ENCODE measurements around the gene MED23.

Gene MED23

DNA sequence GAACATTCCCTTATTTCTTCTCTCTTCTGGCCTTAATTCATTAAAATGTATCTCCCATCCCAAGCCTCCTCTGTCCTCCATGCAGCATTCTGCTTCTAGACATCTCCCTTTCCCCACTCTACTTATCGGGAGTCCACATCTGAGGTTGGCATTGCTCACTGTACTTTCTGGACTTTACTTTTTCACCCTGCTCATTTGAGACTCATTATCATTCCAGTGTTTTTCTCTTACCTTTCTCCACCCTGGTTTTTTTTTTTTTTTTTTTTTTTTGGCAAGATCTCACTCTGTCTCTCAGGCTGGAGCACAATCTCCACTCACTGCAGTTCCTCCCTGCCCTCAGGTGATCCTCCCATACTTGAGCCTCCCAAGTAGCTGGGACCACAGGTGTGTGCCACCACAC is 13.5 kb upstream of the MED23 start:
- TF ChIP-seq, protein P1, sequence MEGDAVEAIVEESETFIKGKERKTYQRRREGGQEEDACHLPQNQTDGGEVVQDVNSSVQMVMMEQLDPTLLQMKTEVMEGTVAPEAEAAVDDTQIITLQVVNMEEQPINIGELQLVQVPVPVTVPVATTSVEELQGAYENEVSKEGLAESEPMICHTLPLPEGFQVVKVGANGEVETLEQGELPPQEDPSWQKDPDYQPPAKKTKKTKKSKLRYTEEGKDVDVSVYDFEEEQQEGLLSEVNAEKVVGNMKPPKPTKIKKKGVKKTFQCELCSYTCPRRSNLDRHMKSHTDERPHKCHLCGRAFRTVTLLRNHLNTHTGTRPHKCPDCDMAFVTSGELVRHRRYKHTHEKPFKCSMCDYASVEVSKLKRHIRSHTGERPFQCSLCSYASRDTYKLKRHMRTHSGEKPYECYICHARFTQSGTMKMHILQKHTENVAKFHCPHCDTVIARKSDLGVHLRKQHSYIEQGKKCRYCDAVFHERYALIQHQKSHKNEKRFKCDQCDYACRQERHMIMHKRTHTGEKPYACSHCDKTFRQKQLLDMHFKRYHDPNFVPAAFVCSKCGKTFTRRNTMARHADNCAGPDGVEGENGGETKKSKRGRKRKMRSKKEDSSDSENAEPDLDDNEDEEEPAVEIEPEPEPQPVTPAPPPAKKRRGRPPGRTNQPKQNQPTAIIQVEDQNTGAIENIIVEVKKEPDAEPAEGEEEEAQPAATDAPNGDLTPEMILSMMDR (conservative IDR thresholded peaks at IDR 0.05; ENCODE audit: low read depth, low read length), result no peak
- H3K4me3 ChIP-seq (ENCODE audit: low read length), result no peak overlapping the region
- no peak for DNase-seq (ENCODE audit: low read depth)

DNA sequence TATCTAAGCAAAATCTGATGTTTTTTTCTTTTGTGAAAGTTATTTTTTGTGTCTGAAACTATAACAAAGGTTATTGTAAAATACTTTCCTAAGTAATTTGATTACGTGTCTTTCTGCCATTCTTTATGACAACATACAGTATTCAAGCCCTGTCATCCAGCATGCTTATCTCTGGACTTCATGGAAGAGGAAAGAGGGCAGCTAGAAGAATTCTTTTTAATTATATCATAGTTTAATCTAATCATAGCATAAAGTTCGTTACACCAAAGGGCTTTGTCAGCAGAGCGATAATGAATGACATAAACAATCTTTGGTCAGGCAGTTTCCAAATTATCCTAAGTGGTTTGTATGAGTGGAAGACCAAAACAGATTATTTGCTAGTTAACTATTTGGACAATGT is 12.5 kb upstream of the MED23 start:
- H3K4me3 ChIP-seq (ENCODE audit: low read length), result no peak overlapping the region
- TF ChIP-seq, protein P1 (conservative IDR thresholded peaks at IDR 0.05; ENCODE audit: low read depth, low read length), result no peak
- DNase-seq (ENCODE audit: low read depth), result no peak

DNA sequence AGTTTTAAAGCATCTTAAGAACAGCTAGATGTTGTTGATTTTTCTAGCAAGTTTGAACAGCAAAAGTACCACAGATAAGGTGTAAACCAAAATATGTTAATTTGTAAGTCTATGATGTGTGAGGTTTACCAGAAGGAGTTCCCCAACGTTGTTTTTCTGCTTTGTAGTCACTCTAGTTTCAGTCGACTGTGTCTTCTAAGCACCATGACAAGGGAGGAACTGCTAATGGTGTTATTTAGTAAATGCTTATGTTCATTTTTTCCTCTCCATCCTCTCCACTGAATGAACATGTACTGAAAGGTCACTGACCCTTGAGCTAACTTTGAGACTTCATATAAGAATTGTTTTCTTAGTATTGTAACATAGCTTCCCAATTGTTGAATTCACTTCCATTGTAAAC is 12.1 kb upstream of the MED23 start:
- no peak for DNase-seq (ENCODE audit: low read depth)
- no peak overlapping the region for H3K4me3 ChIP-seq (ENCODE audit: low read length)
- TF ChIP-seq, protein P1 (conservative IDR thresholded peaks at IDR 0.05; ENCODE audit: low read depth, low read length), result no peak

DNA sequence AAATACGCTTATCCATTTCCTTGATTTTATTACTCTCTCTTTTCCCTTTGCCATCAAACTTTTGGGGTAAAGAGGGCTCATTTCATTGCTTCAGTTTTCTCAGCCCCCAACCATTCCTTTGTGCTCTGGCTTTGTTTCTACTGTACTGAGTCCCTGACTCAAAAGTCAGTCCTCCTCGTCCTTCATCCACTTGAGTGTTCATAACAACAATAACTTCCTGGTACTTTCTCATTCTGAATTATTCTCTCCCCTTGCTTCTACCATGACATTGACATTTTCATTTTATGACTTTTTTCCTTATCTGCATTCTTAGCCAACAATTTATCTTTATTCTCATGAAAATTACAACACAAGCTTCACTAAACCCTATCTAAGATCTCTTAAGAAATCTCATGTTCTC is 10.0 kb upstream of the MED23 start:
- TF ChIP-seq, protein P1 (conservative IDR thresholded peaks at IDR 0.05; ENCODE audit: low read depth, low read length), result no peak
- no peak overlapping the region for H3K4me3 ChIP-seq (ENCODE audit: low read length)
- DNase-seq (ENCODE audit: low read depth), result no peak

DNA sequence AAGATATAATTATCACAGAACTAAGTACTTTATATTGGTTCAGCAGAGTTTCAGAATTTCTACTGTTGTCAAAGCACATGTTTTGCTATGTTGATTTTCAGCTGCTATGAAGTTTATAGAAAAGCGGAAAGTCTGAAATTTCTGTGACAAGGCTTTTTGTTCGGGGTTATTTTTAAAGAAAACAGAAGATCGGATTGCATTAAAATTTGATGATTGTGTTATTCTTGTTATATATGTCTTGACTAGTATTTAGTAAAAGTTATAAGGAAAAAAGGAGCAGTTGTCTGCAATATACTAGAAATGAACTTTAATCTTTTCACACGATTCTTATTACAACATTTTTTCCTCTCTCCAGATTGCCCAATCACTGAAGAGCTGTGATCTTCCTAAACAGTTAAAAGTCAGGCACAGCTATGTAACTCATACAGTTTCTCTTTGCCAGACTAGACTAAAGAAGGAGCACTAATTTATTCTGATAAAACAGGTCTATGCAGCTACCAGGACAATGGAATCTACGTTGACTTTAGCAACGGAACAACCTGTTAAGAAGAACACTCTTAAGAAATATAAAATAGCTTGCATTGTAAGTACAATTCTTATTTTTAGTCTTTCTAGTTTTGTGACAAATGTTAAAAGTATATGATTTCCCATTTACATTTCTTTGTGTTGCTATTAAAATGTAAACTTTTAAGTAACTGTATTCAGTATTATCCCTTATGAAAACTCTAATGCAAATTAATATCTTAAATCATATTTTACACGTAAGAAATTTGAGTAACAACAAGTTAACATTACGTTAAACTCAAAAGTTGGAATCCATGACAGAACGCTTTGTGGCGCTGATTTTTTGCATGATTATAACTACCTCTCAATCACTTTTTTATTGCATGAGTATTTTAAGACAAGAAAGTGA is 9.1 kb upstream of the MED23 start, which contains the start of gene ENPP3:
ENPP3 (plus strand) TSS at position 423 of the 913 bp plus-strand sequence; CDS start at position 506, 83 bp downstream.
- TF ChIP-seq, protein P1 (conservative IDR thresholded peaks at IDR 0.05; ENCODE audit: low read depth, low read length), result no peak
- no peak for DNase-seq (ENCODE audit: low read depth)
- H3K4me3 ChIP-seq (ENCODE audit: low read length), result no peak within 1 kb of the TSS

DNA sequence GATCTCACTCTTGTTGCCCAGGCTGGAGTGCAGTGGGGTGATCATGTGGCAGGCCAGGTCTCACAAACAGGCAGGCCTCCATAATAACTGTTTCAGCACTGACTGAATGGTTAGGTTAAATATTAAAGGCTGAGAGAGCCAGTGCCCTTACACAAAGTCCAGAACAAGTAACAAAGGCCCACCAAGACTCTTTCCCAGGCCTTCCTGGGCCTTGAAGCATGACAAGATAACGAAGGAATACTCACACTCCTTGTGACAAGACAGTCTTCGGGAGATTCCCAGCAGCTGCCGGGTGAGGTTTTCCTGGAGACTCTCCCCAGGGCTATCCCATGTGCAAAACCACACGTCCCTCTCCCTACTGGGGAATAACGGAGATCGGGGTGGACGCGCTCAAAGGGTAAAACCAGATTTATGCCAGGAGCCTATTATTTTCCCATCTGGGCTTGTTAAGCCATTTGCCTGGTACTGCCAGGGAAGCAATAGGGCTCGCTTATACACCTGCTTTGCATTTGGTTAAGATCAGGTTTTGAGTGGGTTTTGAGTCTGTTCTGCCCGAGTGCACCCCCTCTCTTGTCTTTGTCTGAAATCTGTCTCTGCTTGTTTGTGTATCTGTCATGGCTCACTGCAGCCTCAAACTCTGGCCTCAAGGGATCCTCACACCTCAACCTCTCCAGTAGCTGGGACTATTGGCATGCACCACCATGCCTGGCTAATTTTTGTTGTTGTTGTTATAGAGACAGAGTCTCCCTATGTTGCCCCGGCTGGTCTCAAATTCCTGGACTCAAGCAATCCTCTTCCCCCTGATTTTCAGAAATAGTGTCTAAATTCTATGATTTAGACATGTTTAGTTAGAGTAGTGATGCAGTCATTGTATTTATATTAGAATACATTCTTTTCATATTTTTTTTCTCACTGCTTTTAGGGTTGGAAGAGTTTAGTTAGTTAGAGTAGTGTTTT is 7.6 kb upstream of the MED23 start:
- H3K4me3 ChIP-seq (ENCODE audit: low read length), result no peak overlapping the region
- TF ChIP-seq, protein P1 (conservative IDR thresholded peaks at IDR 0.05; ENCODE audit: low read depth, low read length), result no peak
- DNase-seq (ENCODE audit: low read depth), result no peak
